Measurements from ENCODE around the gene ATP8A2.

The ATP8A2 gene

GRCh38 chr13:25908366-25908765 lies 536.6 kb downstream of the ATP8A2 start:
- no peak for DNase-seq

DNA sequence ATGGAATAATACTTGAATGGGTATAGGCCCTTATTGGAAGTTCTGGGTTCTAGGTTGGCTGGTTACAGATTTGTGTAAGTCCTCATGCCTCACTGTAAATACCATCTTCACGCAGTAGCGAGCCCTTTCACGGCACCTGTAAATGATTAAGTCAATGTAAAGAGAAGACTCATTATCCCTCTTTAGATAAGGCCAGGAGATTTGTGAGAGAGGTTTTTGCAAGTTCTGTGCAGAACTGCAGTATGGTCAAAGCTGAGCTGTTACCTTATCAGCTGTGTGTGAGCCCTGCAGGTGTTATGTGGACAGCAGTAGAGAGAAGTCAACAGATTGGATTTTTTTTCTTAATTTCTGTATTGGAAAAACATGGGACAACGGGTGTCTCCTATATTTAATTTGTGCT lies 538.5 kb downstream of the ATP8A2 start:
- no peak for DNase-seq

DNA sequence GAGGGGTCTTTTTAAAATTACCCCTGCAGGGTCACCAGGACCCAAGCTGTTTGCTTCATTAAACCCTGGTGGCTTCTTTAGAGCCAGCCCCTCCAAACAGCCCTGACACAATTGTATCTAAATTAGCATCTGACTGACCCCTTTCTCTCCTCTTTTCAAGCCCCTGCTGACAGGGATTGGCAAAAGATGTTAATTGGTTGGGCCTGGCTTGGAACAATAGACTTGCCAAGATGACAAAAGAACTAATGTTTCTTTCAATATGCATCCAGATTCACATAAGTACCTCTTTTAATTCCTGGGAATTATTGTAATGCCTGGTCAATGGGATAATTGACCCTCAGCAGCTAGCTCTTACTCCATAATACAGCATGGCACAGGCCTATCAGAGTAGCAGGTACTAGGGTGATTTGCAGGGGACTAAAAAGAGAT lies 539.2 kb downstream of the ATP8A2 start:
- no peak for DNase-seq

DNA sequence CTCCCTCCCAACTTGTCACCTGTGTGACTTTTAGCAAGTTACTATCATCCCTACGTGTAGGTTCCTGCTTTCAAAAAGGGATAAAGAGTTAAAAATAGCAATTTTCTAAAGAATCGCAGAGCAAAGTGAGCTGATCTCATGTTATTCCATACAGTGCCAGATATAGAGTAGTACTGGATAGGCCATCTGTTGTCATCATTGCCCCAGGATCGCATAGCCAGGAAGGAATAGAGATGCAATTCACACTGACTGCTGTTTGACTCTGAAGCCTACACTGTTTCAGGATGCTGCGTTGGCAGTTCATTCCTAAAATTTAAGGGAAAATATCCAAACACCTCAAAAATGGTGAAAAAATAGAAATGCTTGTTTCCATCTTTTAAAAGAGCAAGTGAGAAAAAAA lies 541.2 kb downstream of the ATP8A2 start:
- DNase-seq = no peak

DNA sequence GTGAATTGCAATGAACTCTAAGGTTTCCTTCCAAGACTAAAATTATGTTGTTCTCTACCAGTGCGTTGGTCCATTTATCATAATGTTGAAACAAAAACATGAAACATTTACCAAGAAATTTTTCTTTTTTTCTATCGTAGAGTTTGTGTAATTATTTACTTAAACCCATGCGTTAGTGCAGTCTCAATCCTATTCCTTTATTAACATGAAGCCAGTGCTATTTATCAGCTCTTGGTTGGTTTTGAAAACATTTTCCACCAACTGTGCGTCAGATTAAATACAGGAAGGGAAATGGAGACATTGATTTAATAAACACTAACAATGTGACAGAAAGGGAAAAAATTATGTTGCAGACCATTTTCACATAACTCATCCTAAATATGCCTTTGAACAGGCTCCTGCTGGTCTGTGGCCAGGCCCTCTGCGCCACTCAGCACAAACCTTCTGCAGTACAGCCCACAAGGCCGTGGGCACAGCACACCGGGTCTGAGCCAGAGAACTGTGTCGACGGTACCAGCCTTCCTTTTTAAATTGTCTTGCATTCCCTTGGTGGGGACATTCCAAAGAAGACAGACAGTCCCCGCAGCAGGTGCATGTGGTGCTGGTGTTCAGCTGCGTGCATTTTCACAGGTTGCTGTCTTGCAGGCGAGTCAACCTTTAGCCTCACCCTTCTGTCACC lies 544.2 kb downstream of the ATP8A2 start:
- DNase-seq = no peak

DNA sequence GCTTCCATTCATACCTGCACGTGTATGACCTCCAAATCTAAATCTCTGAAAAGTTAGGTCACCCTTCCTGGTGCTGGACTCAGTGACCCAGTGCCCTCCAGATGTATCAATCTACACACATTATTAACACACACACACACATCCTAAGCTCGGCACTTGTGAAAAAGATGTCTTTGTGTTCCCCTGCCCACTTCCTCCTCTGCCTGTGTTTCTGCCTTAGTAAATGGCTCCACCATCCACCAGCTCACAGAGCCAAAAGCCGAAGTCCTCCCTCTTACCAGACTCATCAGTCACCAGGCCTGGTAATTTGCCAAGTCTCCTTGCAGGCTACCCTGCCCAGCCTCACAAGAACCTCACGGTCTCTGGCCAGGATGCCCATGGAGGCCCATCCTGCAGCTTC lies 548.5 kb downstream of the ATP8A2 start:
- DNase-seq = no peak

- no peak for DNase-seq
Measured at GRCh38 chr13:25920931-25921330, 549.2 kb downstream of the ATP8A2 start.

DNA sequence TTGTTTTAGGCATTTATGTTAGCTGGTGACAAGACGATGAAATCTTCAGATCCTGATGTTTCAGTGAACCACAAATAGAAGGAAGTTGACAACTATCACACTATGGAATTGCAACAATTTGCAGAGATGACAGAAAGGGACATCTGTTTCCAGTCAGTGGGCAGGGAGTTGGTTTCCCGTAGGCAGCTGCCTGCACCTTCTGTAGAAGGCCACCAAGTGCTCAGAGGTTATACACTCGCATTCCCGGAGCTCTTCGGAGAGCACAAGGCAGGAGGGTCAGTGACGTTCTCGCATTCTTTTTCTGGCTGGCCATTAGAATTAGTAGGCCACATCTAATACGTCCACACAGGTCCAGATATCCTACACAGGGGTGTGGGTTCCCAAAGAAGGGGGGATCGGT lies 550.6 kb downstream of the ATP8A2 start:
- no peak for DNase-seq

DNA sequence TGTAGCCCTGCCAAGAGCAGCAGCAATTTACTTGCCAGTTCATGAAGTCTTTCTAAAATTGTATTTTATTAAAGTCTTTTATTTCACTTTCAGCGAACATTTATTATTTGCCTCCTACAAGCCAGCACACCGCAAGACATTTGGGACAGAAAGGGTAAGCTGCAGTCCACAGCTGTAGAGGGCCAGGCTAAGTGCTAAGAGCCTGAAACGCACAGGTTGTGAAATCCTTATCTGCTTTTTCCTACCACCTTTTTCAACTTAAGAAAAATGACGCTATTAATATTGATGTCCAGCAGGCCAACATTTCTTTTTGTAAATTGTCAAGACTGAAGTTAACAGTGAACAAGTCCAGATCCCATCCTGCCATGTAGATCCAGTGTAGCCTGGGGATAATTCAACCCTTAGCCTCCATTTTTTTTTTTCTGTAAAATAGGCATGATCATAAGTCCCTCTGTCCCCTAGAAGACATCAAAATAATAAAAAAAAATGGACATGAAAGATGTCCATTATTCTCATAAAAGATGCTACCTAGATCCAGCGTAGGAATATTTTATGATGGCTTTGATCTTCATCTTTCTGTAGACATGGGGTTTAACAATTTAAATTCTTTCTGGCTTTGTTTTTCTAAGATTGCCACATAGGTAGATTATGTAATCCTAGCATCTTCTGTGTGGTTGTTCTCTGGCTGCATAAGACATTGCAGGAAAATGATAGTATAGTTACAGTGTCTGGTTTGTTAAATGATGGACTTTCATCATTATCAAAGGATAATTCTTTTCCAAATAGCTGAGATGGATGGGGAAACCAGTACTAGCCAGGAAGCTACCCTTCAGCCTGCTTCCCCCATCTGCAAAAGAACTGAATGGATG lies 551.7 kb downstream of the ATP8A2 start:
- DNase-seq = no peak

DNA sequence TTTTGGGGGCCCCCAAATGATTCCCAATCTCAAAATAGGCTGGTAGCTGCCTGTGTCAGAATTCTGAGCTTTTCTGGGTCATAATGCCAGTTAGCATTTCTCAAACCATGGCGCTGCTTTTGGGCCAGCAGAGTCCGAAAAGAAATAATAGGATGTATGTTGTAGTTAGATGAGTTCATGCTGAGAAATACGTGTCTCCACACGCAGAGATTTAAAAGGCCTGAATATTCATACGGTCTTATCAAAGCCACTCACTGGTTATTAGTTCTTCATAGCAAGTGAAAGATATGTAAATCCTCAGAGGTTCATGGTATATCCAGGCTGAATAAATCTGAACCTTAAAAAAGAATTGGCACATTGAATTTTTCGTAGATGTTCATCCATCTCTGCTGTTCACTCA lies 555.6 kb downstream of the ATP8A2 start:
- DNase-seq = no peak

GRCh38 chr13:25927932-25928331 lies 556.2 kb downstream of the ATP8A2 start:
- DNase-seq = peak in 5 of 58 donors; percentile 1 to 37 (median 9)

GRCh38 chr13:25928941-25929505 lies 557.2 kb downstream of the ATP8A2 start:
- peak in 2 of 58 donors; percentile 5 to 6 for DNase-seq

GRCh38 chr13:25929816-25930215 lies 558.0 kb downstream of the ATP8A2 start:
- no peak for DNase-seq

- no peak for DNase-seq
Measured at GRCh38 chr13:25930653-25931052, 558.9 kb downstream of the ATP8A2 start.

- DNase-seq = no peak
Measured at GRCh38 chr13:25932365-25932764, 560.6 kb downstream of the ATP8A2 start.

GRCh38 chr13:25933520-25933919 lies 561.7 kb downstream of the ATP8A2 start:
- no peak for DNase-seq

- no peak for DNase-seq
Measured at GRCh38 chr13:25934127-25934526, 562.4 kb downstream of the ATP8A2 start.

DNA sequence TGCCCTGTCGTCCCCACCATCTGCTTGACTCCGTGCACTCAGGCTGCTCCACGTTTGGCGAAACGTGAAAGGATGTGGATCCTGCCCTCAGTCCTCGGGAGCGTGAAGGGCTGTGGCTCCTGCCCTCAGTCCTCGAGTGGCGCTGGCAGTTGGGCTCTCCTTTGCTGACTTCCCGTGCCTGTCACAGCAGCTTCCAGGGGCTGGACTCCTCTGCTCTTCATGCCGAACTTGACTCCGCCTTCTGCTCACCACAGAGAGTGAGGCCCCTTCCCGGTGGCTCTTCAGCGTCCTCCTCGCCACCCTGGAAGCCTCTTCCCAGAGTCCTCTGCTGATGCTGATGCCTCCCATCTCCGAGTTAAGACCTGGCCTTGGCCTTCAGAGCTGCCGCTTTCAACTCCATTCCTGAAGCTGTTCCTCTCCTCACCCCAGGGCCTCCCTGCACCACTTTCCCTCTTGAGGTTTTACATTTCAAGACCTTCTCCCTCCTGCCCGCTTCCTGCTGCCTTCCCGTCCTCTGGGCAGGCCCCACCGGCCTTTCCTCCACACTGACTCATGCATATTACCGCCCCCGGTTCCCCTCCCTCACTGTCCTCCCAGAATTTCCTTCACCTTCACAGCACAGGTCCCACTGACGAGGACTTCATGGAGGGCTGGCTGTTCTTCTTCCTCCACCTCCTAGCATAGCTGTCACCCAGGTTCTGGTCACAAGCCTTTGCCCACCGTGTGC lies 568.4 kb downstream of the ATP8A2 start:
- DNase-seq = no peak

GRCh38 chr13:25943081-25943480 lies 571.3 kb downstream of the ATP8A2 start:
- no peak for DNase-seq

DNA sequence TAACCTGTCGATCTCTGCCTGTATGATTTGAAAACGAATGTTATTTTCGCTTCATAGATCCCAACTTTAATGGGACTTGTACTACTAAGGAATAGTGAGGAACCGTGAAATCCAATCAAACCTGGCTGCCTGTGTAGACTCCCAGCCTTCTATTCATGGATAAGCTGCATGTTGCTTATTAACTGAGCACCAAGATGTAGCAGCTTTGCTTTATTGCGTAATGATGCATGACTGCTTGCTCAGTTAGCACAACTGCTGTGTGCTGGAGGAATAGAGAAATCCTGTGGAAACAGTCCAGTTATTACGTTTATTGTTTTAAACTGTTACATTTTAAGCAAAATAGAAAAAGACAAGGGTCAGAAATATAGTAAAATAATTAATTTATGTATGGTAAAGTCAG lies 571.9 kb downstream of the ATP8A2 start:
- no peak for DNase-seq

- DNase-seq = peak in 6 of 58 donors; percentile 7 to 47 (median 10)
Measured at GRCh38 chr13:25945596-25945995, 573.8 kb downstream of the ATP8A2 start.

- no peak for DNase-seq
Measured at GRCh38 chr13:25946321-25946720, 574.5 kb downstream of the ATP8A2 start.

Data from anterior cingulate cortex (tissue), 58 donors.